NCI-H82 treated with DMSO at 0.1 percent for 48 hours (cell line): Measurements from ENCODE around the gene MAN1C1.
"Not testable (repeated sequence)": the region's sequence is repeated elsewhere in the genome, so short reads cannot be mapped to it uniquely, and the experiment has no call there.

Experiments used
- DNase-seq: peaks from one replicate; lab custom pipeline; 2025; ENCODE audit not compliant: unreplicated experiment; lab: John Stamatoyannopoulos, UW

MAN1C1 gene

GRCh38 chr1:25734991-25735390 is 118.4 kb downstream of the MAN1C1 start:
- DNase-seq = not testable (repeated sequence)

- no peak for DNase-seq
Observed at GRCh38 chr1:25735956-25736529, 119.5 kb downstream of the MAN1C1 start.

- no peak for DNase-seq
Observed at GRCh38 chr1:25737130-25737529, 120.5 kb downstream of the MAN1C1 start.

GRCh38 chr1:25738499-25738898 is 121.9 kb downstream of the MAN1C1 start:
- DNase-seq = no peak

- no peak for DNase-seq
Observed at GRCh38 chr1:25739341-25739740, 122.8 kb downstream of the MAN1C1 start.

- DNase-seq = no peak
Observed at GRCh38 chr1:25740071-25740470, 123.5 kb downstream of the MAN1C1 start.

- no peak for DNase-seq
Observed at GRCh38 chr1:25742316-25742715, 125.7 kb downstream of the MAN1C1 start.

GRCh38 chr1:25743164-25744139 is 126.9 kb downstream of the MAN1C1 start:
- DNase-seq = peak; percentile 69

GRCh38 chr1:25744140-25744581 is 127.6 kb downstream of the MAN1C1 start:
- peak; percentile 63 for DNase-seq

- DNase-seq = peak; percentile 13
Observed at GRCh38 chr1:25744636-25745425, 128.2 kb downstream of the MAN1C1 start.

GRCh38 chr1:25746299-25747045 is 129.9 kb downstream of the MAN1C1 start:
- no peak for DNase-seq

GRCh38 chr1:25747046-25747719 is 130.6 kb downstream of the MAN1C1 start:
- no peak for DNase-seq

GRCh38 chr1:25748531-25749205 is 132.1 kb downstream of the MAN1C1 start:
- no peak for DNase-seq

GRCh38 chr1:25750923-25751605 is 134.5 kb downstream of the MAN1C1 start:
- DNase-seq = no peak

- DNase-seq = peak; percentile 21
Observed at GRCh38 chr1:25754470-25755181, 138.0 kb downstream of the MAN1C1 start.

GRCh38 chr1:25755475-25756125 is 139.0 kb downstream of the MAN1C1 start:
- no peak for DNase-seq

- no peak for DNase-seq
Observed at GRCh38 chr1:25756215-25756614, 139.6 kb downstream of the MAN1C1 start.
